Activated CD8-positive, alpha-beta memory T cell treated with anti-CD3 and anti-CD28 coated beads, Interleukin-2, amount 50 U/mL, for 1 hour (primary cell): ENCODE results near the gene SLC7A11.
"Not testable (repeated sequence)": the region's sequence is repeated elsewhere in the genome, so short reads cannot be mapped to it uniquely, and the experiment has no call there.

Experiments
- DNase-seq: peaks from one replicate; pipeline ENCODE4 v3.0.0-alpha.2; 2020; ENCODE audit errors: extremely low read depth

Gene SLC7A11

DNA sequence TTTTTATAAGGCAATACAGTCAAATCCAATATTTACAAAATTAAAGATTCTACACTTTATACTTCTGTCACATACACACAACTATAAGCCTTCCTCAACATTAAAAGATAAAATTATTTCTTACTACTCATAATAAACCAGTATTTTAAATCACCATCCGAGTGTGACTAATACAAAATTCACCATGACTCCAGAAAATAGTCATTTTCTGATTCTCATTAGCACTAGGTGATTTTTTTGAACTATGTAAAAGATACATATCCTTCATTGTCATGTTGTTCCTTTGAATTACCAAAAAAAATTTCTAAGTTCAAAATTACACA lies 646 bp upstream of the SLC7A11 start:
- no peak for DNase-seq

DNA sequence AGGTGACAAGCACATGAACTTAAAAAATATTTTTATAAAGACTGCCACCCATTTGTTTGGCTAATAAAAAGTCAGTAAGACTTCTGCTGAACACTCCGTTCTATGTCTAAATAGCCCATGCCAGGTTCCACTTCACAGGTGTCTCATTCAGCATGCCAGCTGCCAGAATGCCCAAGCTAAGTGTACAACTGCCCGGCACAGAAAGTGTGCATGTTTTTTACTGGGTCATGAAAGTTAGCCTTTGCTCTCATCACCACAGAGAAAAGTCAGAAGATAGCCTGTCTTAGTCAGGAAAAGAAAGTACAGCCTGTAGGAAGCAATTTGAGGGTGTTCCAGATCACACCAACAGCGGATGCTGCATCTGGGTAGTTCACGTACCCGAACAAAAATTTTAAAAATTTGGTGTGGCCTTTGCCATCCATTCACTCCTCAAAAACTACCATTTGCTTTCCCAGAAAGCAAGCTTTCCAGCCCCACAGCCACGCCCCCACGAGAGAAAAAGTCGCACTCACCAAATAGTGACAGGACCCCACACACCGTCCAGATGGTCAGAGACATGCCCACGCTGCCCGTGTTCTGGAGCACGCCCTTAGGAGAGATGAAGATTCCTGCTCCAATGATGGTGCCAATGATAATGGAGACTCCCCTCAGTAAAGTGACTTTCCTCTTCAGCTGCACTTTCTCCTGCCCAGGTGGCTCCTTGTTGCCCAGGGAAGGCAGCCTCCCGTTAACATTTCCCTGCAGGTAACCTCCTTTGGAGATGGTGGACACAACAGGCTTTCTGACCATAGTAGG lies 671 bp downstream of the SLC7A11 start:
- no peak for DNase-seq

DNA sequence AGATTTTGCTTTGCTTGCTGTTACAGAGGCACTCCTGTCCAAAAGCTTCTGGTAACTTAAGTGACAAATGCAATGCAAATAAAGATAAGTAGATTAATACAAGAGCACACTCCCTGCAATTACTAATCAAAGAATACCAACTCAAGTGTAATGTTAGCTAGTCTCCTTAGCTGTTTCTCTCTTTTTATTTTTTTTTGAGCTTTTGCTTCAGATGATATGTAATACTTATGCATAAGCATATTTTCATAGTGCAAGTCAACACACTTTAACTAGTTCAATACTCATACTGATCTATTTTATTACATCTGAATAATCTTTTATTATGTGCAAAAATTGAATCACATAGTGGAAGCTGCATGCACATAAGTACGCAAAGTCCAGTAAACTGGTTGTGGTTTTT lies 2.7 kb downstream of the SLC7A11 start:
- DNase-seq, result no peak

DNA sequence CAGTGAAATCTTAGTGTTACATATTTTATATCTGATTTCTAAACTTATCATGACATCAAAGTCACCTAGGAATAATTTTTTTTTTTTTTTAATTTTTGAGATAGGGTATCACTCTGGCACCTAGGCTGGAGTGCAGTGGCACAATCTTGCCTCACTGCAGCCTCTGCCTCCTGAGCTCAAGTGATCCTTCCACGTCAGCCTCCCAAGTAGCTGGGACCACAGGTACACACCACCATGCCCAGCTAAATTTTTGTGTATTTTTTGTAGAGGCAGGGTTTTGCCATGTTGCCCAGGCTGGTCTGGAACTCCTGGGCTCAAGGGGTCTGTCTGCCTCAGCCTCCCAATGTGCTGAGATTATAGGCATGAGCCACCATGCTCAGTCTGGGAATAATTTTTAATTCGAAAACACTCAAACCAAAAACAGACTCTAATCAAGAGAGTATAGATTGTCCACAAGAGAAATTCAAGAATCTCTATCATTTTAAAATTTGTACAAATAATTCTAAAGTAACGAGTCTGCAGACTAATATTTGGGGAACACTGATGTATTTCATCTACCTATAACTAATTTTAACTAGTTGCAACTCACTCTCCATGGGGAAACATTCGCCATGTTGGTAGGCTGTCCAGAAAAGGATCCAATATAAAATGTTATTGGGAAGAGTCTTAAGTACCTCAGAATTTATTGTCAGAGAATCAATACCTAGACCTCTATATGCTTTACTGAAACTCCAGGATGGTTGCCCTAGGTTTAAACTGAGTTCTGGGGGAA lies 3.4 kb downstream of the SLC7A11 start:
- DNase-seq, result no peak

DNA sequence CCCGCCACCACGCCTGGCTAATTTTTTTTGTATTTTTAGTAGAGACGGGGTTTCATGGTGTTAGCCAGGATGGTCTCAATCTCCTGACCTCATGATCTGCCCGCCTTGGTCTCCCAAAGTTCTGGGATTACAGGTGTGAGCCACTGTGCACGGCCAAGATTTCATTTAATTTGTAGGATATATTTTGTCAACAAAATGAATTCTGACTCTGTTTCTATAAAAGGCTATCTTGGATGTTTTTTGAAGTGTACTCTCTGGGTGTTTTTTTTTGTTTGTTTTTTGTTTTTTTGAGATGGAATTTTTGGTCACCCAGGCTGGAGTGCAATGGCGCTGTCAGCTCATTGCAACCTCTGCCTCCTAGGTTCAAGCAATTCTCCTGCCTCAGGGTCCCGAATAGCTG lies 5.0 kb downstream of the SLC7A11 start:
- not testable (repeated sequence) for DNase-seq

DNA sequence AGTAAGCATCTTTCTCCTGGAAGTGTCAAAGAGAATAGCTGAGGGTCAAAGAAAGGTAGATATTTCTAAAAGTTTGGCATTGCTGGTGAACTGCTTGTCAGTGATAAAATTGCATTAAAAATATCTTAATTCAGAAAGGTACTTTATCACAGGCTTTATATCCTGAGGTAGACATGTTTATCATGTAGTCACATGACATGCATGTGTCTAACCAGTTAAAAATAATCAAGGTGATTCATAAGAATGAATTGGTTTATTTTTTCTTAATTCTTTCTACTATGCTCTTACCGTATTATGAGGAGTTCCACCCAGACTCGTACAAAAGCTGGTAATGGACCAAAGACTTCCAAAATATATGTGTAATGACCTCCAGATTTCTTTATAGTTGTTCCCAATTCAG lies 6.1 kb downstream of the SLC7A11 start:
- no peak for DNase-seq

DNA sequence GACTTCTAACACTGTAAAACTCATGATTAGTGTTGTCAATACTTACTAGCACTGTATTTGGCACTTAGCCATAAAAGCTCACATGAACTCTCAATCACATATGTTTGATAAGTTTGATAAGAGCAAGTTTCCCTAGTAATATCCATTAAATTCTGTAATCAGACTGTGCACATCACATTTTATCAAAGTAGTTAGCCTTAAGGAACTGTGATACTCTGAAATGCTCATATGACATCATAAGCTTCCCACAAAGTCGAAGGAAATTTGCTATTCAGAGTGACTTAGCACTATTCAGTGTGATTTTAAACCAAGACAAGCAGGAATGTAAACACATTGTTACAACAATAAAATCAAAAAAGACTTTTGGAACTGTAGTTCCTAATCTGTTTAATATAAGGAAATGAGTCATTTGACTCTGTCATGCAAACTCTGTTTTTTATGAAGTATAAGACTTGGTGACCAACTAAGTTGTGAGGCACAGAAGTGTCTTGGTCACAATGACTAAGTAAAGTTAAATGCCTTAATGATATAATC lies 6.7 kb downstream of the SLC7A11 start:
- no peak for DNase-seq

DNA sequence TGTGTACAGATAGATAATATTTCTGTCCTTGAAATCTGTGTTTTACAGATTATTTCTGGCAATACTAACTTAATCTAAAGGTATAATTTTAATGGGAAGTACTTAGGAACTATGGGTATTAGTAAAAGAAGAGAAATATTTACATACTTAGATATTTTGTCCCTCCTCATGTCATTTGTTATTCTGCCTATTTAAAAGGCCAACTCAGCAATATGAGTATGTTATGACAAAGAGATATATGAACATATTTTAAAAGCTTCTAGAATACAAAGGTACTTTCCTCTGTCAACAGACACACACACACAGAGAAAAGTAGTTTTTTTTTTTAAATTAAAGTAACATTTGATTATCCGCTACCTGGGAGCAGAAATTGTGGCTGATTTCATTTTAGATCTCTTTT lies 7.9 kb downstream of the SLC7A11 start:
- no peak for DNase-seq

DNA sequence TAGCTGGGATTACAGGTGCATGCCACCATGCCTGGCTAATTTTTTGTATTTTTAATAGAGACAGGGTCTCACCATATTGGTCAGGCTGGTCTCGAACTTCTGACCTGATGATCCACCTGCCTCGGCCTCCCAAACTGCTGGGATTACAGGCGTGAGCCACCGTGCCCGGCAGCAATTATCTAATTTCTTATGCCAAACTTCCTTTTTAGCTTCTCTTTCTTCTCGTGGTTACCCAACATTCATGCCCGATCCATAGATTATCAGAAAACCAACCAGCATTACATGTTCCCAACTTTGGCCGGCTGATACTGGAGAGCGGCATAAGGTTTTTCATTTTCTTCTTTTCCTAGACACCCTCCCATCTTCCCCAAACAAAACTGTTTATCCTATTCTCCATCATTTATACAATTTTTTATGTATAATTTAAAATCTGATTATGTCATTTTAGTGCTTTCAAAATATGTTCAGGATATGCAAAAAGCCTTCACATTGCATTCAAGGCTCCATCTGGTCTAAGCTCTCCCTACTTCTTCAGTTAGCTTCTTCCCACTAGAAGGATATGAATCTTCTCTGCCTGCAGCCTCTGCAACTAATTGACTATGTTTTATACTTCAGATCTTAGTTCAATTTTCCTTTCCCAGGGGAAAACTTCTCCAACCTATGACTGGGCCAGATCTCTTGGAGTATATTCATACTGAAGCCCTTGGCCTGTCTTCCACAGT lies 8.7 kb downstream of the SLC7A11 start:
- no peak for DNase-seq

DNA sequence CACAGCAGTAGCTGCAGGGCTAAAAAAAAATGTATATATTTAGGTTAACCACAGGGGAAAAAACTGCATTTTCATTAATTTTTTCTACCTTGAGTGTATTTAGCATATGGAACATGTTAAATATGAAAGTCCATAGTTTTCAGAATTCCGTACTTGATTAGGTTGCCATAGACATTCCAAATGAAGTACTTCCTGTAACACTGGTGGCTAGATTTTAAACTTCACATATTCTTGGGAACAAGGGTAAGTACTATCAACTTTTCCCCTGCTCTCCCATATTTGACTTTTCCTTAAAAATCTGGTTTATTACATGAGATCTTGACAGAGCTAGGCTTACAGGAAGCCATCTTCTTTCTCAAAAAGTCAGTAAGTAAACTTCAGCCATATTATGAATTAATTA lies 9.8 kb downstream of the SLC7A11 start:
- DNase-seq, result no peak

DNA sequence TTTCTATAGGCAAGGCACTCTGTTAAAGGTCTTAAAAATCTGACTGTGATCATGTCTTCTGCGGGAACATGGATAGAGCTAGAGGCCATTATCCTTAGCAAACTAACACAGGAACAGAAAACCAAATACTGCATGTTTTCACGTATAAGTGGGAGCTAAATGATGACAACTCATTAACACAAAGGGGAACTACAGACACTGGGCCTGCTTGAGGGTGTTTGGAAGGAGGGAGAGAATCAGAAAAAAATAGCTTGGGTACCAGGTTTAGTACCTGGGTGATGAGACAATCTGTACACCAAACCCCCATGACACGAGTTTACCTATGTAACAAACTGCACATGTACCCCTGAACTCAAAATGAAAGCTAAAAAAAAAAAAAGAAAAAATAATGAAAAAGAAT lies 12.1 kb downstream of the SLC7A11 start:
- DNase-seq, result no peak

DNA sequence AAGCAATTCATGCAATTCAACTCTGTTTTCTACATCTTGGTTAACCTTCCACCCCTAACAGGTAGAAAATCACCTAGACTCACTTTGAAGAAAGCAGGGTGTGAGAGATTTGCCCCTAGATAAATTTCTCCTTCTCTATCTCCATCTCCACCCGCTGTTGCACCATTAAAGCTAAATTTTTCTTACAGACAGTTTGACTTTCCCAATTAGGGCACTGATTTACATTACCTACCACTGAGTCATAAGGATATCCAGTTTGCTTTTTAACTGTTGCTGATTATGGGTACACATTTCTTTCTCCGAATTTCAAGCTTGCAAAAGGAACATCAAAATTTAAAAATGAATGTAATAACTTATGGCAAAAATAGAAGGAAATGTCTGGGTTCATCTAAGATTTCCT lies 13.0 kb downstream of the SLC7A11 start:
- DNase-seq, result no peak

DNA sequence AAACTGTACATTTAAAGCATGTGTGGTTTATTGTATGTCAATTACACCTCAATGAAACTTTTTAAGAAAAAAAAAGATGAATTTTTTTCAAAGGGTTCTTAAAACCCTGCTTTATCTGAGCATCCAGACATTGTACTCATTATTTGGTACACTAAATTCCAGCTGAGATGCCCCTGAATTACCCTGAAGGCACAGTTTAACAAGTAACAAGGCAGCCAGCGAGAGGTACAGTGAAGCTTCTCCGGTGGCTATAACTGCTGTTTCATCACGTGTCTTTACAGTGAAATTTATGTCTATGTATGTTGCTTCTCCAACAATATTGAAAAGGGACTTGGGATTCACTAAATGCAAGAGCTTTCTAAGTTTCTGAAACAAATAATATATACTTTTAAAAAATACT lies 15.8 kb downstream of the SLC7A11 start:
- DNase-seq, result no peak

DNA sequence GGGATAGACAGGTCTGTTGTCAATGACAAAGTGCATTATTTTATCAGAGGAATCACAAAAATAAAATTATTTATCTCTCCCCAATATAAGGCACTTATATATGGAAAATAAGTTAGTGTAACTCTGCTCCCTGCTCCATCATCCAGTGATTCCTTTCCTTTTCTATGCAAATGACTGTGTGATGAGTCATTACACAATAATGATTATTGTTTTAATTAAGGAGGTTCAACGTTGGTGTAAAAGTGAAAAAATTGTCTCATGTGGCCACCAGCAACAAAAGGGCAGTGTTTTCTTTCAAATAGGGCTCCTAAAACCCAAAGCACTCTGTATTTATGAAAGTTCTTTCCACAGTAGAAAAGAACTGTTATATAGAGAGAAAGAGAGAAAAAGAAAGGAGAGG lies 16.7 kb downstream of the SLC7A11 start:
- no peak for DNase-seq

DNA sequence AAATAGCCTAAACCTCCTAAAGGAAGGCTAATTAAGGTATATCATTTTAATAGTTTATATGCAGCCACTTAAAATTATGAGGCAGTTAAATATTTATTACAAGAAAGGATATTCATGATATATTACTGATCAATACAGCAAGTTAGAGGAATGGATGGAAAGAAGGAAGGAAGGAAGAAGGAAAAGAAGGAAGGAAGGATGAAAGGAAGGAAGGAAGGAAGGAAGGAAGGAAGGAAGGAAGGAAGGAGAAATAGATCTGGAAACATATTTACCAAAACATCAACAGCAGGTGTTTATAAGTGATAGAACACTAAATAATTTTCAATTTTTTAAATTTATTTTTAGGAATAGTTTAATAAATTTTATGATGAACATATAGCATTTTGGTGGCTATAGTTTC lies 17.5 kb downstream of the SLC7A11 start:
- no peak for DNase-seq

DNA sequence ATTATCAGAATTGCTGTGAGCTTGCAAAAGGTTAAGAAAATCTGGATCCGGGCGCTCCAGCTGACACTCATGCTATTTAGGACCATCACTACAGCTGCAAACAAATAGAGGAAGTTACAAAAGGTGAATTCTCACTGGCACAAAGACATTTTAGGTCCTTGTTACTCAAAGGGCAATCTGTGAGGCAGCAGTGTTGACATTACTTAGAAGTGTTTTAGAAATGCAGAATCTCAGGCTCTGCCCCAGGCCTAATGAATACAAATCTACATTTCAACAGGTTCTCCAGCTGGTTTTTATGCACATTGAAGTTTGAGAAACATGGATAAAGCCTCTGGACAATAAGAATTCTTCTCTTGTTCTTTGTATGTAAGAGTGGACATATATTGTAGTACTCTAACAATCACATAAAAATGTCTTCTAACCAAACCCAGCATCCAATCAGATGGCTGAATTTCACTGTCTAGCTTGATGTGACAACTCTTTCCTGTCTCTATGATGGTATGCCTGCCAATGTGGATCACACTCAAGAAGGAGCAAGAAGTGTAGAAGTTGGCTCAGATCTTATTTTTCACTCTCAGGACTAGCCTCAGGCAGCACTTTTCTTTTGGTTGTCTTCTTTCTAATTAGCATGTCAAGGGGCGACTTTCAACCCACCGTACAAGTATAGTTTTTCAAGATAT lies 18.8 kb downstream of the SLC7A11 start:
- DNase-seq, result no peak

DNA sequence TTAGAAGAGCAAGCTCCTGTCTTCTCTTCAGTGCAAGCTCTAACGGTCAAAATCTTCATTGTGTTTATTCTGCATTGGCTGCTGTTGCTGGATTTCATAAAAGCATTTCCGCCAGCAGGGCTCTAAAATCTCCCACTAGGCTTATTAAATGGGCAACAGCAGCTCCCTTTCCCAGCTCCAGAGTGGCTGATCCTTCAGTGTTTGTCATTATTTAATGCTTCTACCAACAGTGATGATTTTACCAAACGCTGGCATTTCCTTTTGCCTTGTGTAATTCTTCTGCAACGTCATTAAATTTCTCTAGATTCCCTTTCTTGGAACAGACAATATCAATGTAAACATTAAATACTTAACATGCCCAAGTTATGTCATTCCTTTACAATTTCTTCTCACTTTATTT lies 20.1 kb downstream of the SLC7A11 start:
- no peak for DNase-seq

DNA sequence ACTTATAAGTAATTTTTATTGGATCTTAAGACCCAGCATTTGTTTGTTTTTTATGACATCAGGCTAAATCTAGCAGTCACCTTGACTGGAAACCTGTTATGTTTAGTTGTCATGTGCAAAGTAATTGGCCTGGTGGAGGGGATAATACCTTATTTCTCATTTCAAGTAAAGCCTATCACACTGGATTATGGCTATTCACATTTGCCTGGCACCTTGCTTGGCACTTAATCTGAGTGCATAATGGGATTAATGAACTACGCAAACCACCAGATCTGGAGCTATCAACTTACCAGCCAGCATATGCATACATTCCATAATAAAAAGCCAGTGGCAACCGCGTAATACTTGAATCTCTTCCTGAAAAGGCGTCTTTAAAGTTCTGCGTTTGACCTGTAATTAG lies 23.2 kb downstream of the SLC7A11 start:
- DNase-seq, result no peak

DNA sequence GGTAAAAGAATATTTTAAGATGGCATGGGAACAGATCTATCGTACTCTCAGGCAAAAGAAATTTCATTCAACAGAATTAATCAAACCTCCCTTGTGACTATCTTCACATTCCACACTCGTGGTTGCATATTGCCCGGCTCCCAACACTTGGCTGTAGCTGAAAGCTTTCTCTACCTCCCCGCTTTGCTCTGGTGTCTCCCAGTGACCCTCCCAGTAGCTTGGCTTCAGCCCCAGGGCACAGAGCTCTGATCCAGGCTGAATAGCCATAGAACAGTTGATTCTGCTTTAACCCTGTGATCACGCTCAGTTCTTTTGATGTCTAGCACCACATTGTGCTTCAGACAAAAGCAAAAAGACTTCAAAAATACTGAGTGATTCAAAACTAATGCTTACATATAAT lies 24.6 kb downstream of the SLC7A11 start:
- DNase-seq, result no peak

DNA sequence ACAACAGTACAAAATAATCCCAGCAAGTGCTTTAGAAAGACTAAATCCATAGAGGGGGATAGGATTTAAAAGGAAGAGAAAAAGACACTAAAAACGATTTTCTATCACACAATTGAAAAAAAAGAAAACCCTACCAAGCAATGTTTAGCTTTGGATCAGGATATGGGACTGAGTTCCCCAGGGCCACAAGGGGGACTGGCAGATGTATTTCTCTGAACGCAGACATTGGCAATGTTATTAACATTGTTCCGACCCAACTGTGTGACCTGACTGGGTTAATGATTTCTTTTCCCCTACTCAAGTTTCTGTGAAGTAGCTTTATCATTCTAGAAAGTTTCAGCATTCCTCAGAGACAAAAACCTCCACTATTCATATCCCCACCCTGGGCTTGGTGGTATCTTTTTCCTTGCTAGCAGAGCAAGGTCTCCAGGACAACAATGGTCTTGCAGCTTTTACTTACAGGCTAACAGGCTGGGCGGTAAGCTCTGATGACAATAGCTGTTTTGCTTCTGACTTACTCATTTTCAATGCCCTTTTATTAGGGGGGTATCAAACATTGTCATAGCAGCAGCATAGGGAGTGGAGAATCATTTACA lies 25.8 kb downstream of the SLC7A11 start:
- DNase-seq, result no peak

DNA sequence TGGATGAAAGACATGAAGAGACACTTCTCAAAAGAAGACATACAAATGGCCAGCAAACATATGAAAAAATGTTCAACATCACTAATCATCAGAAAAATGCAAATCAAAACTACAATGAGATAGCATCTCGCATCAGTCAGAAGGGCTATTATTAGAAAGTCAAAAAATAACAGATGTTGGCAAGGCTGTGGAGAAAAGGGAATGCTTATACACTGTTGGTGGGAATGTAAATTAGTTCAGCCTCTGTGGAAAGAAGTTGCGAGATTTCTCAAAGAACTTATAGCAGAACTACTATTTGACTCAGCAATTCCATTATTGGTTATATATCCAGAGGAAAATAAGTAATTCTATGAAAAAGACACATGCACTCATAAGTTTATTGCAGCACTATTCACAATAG lies 31.6 kb downstream of the SLC7A11 start:
- not testable (repeated sequence) for DNase-seq

DNA sequence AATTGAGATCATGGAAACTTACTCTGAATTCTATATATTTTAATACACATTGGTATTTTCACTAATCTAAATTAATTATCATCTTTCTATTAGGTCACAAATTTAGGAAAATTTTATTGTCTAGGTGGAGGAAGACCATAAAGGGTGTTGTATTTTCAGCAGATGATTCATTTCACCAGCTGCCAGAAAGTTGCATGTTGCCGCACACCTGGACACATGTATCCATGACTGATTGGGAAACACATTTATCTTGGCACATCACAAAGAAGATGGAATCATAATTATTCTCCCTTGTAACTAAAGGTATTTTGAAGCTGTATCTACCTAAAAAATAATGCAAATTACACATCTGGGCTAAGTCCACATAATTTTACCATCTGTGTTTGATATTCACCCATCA lies 33.1 kb downstream of the SLC7A11 start:
- DNase-seq, result no peak
